H1 (cell line): Measurements from ENCODE around the gene SLC13A5.

Experiments
- CEBPB ChIP-seq: IDR thresholded peaks from 2 replicates; pipeline ENCODE4 v1.6.1; 2012; ENCODE audit warnings: low read depth, low read length
- CTBP2 ChIP-seq: IDR thresholded peaks from 2 replicates; pipeline ENCODE4 v1.7.0; 2011; ENCODE audit warnings: borderline replicate concordance, mild to moderate bottlenecking, moderate library complexity, mixed read lengths, low read length; ENCODE audit not compliant: insufficient read depth, insufficient read length
- FOSL1 ChIP-seq: IDR thresholded peaks from 2 replicates; pipeline ENCODE4 v1.6.1; 2011; ENCODE audit warnings: mild to moderate bottlenecking, low read depth, low read length, moderate library complexity; ENCODE audit not compliant: insufficient read depth
- GABPA ChIP-seq: IDR thresholded peaks from 2 replicates; pipeline ENCODE4 v1.6.1; 2011; ENCODE audit warnings: mild to moderate bottlenecking, low read length, moderate library complexity, borderline replicate concordance; ENCODE audit not compliant: insufficient read depth
- NRF1 ChIP-seq: IDR thresholded peaks from 2 replicates; pipeline ENCODE4 v1.6.1; 2011; ENCODE audit warnings: mild to moderate bottlenecking, low read depth, low read length, improper control_type of control experiment
- SIN3A ChIP-seq, 2 experiments: IDR thresholded peaks in 1 of 2; conservative IDR thresholded peaks in 1 of 2; 2 replicates each; pipeline ENCODE4 v1.6.1; 2011 to 2012; ENCODE audit warnings: low read length in 2 of 2, improper control_type of control experiment in 1 of 2, low read depth in 1 of 2, mild to moderate bottlenecking in 1 of 2
- TAF1 ChIP-seq: IDR thresholded peaks from 2 replicates; pipeline ENCODE4 v1.6.1; 2011; ENCODE audit warnings: mild to moderate bottlenecking, low read depth, low read length
- TF ChIP-seq, protein P1 (sequence below), 3 experiments: IDR thresholded peaks; 1 replicate in 2 of 3; 2 replicates in 1 of 3; pipeline versions ENCODE4 v1.5.1 to v1.6.1; 2011; ENCODE audit warnings: low read length in 3 of 3, mild to moderate bottlenecking in 3 of 3, inconsistent platforms in 2 of 3, low read depth in 1 of 3, moderate library complexity in 1 of 3; ENCODE audit not compliant: insufficient read depth in 1 of 3; ENCODE audit errors: control extremely low read depth in 1 of 3

DNA sequence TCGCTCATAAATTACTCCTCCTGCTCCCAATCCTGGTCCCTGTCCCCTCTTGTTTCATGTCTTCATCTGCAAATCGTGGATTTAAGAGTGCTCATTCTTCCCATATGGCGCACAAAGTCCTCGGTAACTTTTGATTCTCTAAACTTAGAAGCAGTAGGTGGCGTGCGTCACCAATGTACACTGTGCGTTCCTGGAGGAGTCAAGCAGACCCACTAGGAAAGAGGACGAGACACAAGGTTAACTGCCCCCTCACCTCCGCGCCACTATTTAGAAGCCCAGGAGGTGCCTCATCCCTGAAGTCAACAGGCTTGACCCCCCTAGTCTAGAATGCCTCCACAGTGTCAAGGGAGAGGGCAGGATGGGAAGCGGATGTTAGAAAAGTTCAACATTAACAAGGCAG lies 2.9 kb downstream of the SLC13A5 start:
- TF ChIP-seq NRF1 (no peak), GABPA (no peak), TAF1 (no peak), CTBP2 (no peak), CEBPB (no peak), FOSL1 (no peak), SIN3A (conservative IDR thresholded peaks at IDR 0.05 in 1 of 2, IDR thresholded peaks at IDR 0.05 in 1 of 2; ENCODE audit: low read depth in 1 of 2, low read length in 2 of 2) (no peak)
- TF ChIP-seq, protein P1, sequence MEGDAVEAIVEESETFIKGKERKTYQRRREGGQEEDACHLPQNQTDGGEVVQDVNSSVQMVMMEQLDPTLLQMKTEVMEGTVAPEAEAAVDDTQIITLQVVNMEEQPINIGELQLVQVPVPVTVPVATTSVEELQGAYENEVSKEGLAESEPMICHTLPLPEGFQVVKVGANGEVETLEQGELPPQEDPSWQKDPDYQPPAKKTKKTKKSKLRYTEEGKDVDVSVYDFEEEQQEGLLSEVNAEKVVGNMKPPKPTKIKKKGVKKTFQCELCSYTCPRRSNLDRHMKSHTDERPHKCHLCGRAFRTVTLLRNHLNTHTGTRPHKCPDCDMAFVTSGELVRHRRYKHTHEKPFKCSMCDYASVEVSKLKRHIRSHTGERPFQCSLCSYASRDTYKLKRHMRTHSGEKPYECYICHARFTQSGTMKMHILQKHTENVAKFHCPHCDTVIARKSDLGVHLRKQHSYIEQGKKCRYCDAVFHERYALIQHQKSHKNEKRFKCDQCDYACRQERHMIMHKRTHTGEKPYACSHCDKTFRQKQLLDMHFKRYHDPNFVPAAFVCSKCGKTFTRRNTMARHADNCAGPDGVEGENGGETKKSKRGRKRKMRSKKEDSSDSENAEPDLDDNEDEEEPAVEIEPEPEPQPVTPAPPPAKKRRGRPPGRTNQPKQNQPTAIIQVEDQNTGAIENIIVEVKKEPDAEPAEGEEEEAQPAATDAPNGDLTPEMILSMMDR (IDR thresholded peaks at IDR 0.05; ENCODE audit: control extremely low read depth in 1 of 3, insufficient read depth in 1 of 3, low read depth in 1 of 3, low read length in 3 of 3), result no peak
